NCI-H2171 (cell line): ENCODE results near the gene SLC17A5.
"Not testable (repeated sequence)": the region's sequence is repeated elsewhere in the genome, so short reads cannot be mapped to it uniquely, and the experiment has no call there.

ENCODE experiments used
- DNase-seq: peaks from one replicate; lab custom pipeline; 2025; lab: John Stamatoyannopoulos, UW

The SLC17A5 gene

DNA sequence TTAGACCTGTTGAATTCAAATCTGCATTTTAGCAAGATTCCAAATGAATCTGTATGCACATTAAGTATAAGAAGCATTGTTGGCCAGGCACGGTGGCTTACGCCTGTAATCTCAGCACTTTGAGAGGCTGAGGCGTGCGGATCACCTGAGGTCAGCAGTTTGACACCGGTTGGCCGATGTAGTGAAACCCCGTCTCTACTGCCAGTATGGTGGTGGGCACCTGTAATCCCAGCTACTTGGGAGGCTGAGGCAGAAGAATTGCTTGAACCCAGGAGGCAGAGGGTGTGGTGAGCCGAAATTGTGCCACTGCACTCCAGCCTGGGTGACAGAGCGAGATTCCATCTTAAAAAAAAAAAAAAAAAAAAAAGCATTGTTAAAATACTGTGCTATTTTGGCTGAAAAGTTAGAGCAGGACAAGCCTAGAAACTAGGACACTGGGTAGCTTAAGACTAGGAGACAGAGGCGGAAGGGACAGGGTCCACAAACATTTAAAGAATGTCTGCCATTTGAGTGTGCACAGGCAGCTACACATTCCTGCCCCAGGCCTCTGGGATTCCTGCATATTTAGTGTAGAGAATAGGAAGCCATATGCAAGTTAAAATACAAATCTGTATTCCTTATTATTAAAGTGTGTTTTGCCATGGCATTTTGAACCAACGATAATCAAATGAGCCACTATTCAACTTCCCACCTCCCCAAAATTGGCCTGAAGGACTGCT is 87.9 kb downstream of the SLC17A5 start:
- DNase-seq = no peak

DNA sequence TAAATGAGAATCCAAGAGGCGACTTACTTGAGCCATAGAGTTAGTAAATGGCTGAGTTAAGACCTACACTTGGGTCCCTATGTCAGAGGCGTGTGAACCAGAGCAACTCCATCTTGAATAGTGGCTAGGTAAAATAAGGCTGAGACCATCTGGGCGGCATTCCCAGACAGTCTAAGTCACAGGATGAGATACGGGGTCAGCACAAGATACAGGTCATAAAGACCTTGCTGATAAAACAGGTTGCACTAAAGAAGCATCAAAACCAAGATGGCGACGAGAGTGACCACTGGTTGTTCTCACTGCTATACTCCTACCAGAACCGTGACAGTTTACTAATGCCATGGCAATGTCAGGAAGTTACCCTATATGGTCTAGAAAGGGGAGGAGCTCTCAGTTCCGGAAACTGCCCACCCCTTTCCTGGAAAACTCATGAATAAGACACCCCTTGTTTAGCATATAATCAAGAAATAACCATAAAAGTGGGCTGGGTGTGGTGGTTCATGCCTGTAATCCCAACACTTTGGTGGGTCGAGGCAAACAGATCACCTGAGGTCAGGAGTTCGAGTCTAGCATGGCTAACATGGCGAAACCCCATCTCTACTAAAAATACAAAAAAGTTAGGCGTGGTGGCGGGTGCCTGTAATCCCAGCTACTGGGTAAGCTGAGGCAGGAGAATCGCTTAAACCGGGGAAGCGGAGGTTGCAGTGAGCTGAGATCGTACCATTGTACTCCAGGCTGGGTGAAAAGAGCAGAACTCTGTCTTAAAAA is 89.0 kb downstream of the SLC17A5 start:
- no peak for DNase-seq

DNA sequence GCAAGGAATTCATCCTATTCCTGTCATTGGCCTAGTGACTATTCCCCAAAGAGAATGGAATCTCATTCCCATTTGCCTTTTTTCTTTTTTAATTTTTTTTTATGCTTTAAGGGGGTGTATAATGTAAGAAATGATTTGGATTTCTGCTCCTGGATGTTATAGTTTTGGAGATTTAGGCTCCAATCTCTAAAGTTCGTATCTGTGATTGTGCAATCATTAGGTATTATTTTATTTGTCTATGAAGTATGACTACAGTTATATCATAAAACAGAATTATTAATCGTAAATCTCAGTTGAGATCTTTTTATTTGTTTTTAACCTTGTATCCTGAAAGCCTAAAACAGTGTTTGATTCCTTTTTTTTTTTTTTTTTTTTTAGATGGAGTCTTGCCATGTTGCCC is 91.2 kb downstream of the SLC17A5 start:
- DNase-seq = no peak

DNA sequence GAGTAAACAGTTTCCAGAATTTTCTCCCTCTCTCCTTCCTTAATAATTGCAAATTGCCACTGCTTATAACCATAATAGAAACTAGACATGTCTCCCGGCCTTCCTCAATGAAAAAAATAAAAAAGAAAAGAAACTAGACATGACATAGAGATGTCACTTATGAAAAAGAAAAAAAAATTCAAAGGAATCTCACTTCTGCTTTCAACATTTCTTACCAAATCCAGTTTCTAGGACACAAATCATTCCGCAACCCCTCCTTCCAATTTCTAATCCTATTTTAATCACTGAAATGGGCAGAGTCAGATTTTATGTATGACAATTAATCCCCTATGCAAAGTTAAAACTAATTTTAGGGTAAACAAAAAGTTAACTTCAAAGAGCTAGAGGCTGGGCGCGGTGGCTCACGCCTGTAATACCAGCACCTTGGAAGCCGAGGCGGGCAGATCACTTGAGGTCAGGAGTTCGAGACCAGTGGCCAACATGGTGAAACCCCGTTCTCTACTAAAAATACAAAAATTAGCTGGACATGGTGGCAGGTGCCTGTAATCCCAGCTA is 92.9 kb downstream of the SLC17A5 start:
- DNase-seq = no peak

DNA sequence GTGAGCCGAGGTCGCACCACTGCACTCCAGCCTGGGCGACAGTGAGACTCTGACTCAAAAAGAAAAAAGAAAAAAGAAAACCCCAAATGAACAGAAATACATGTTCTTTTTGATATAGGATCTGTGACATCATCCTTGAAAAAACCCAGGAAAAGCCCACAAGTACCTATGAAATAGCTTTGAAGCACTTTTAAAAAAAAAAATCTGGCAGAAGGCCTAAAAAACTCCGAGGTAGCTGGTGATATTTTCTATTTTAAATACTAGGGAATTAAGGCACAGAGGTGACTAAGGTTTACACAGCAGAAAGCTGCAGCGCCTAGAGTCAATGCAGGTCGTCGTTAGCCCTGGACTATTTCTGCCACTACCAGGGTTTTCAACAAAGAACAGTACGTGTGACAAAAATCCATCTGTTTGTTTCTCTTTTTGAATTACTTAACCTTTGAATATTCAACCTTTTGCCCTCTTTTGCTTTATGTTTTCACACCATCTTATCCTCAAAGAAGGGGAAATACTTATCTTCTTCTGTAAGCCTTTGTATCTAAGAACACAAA is 93.5 kb downstream of the SLC17A5 start:
- DNase-seq = no peak

DNA sequence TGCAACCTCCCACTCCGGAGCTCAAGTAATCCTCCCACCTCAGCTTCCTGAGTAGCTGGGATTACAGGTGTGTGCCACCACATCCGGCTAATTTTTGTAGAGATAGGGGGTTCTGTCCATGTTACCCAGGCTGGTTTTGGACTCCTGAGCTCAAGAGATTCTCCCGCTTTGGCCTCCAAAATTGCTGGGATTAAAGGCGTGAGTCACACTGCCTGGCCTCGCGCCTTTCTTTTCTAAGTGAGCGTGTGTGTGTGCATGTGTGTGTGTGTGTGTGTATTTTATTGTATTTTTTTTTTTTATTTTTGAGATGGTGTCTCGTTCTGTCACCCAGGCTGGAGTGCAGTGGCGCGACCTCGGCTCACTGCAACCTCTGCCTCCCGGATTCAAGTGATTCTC is 94.4 kb downstream of the SLC17A5 start:
- DNase-seq = not testable (repeated sequence)

DNA sequence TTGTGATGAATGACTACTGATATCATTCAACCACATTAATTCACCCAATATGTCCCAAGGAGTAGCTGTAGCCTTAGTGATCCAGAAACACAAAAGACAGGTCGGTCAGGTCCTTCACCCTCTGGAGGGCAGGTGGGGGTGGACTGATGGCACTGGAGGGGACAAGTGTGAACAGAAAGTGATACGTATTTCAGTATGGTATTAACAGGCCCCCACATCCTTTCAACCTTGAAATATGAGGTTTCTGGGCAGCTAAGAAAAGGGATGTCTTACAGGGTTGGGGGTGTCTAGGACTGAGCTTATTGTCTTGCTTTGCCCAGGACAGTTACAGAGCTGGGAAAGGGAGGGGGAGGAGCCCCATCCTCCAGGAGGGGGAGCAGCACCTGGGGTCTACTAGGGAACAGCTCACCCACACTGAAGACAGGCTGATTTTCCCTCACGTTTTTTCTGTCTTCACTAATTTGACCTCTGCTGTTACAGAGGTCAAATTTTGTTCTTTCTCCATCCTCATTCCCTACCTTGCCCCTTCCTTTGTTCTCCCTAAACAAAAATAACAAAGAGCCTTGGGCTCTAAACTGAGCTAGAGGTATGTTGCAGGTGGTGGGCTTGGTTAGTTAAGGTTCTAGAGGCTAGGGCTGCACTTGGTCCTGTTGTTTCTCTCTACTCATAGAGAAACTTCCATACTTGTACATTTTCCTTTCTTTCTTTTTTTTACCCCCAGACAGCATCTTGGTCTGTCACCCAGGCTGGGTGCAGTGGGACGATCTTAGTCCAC is 95.0 kb downstream of the SLC17A5 start:
- no peak for DNase-seq

DNA sequence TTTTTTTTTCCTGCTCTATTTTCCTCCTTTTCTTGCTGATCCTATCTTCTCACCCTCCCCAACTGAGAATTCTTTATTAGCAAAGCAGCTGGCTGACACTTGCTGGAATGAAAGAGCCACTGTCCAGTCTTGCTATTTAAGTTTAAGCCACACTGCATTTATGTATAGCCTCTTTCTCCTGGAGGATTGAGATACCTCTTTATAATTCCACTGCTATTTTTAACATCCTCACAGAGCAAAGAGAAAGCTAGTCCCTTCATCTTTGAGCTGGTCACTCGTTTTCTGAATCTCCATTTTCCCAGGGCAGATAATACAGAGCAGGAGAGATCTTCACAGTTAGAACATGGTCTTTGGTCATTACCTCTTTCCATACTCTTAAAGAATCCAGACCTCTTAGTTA is 97.0 kb downstream of the SLC17A5 start:
- no peak for DNase-seq

DNA sequence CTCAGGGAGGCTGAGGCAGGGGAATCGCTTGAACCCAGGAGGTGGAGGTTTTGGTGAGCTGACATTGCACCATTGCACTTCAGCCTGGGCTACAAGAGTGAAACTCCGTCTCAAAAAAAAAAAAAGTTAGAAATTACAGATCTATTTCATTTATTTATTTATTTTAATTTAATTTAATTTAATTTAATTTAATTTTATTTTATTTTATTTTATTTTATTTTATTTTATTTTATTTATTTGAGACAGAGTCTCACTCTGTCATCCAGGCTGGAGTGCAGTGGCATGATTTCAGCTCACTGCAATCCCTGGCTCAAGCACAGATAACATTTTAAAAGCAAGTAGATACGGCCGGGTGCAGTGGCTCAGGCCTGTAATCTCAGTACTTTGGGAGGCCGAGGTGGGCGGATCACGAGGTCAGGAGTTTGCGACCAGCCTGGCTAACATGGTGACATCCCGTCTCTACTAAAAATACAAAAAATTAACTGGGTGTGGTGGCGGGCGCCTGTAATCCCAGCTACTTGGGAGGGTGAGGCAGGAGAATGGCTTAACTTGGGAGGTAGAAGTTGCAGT is 98.3 kb downstream of the SLC17A5 start:
- not testable (repeated sequence) for DNase-seq

DNA sequence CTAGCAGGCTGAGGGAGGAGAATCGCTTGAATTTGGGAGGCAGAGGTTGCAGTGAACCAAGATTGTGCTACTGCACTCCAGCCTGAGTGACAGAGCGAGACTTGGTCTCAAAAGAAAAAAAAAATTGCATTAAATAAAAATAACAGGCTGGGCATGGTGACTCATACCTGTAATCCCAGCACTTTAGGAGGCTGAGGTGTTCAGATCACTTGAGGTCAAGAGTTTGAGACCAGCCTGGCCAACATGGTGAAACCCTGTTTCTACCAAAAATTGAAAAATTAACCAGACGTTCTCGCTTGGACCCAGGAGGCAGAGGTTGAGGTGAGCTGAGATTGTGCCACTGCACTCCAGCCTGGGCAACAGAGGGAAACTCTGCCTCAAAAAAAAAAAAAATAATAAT is 102.7 kb downstream of the SLC17A5 start:
- not testable (repeated sequence) for DNase-seq

DNA sequence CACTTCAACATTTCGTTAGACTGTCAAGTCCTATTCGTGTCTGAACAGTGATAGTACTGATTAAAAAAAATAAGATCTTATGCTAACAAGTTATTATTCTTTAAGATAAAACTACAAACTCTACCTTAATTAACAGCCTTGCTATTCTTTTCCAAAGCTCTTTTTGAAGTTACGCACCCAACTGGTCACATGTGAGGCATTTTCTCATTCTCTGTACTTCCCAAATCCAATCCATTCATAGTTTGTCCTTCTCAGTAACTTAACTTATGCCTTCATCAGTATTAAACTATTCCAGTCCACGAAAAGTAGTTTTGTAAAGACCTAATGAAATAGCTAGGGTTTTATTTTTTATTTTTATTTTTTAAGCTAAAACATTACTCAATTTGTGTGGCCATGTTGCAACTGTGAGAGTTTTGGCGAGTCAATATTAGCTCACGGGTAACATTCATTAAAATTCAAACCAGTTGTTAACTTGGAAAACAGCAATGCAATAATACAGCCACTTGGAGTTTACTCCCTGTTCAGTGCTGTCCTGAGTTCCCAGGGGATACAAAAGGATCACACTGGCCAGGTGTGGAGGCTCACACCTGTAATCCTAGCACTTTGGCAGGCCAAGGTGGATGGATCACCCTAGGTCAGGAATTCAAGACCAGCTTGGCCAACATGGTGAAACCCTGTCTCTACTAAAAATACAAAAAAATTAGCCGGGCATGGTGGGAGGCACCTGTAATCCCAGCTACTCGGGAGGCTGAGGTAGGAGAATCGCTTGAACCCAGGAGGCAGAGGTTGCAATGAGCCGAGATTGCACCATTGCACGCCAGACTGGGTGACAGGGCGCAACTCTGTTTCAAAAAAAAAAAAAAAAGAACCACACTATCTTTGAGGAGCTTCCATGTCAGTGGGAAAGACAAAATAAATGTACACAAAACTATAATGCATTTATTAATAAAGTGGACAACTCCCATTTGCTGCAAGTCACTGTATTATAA is 105.0 kb downstream of the SLC17A5 start:
- DNase-seq = no peak

DNA sequence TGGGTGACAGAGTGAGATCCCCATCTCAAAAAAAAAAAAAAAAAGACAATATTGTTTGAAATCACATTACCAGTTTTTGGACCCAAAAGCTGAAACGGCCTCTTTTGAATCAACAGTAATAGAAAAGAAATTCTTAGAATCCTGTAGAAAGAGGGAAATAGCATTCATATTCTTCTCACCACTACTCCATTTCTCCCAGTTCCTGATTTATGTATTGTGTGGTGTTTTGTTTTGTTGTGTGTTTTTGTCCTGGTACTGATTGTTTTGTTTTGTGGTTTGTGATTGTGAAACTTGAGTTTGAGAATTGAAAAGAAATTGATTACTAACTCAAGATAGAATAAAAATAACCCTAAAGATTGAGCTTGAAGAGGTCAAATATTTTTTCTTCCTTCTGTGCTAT is 106.8 kb downstream of the SLC17A5 start:
- no peak for DNase-seq
